ENCODE measurements around the gene GNG7. TPM values are rescaled to one million over a fixed set of nuclear protein-coding genes. Genes with fewer than 3 reads are reported as not detected.

The GNG7 gene
- total RNA-seq, 2 donors from 2014 or later = 8.7 to 22.9 TPM

DNA sequence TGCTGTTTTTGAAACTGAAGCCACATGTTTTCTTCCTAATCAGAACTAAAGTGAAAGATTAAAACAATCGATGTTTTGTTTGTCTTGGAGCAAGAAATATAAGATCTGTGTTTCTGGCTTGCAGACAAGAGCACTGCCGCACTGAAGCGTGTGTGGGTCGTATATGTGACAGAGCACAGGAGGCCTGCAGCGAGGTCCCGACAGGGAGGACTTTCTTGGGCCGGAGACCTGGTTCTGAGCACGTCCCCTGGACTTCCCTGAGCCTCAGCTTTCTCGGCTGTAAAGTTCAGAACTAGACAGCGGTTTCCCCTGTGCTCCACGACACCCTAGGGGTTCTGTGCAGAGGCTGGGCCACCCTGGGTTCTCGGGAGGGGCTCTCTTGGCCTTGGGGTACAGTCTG, 166.0 kb downstream of the GNG7 start:
- Histone ChIP-seq H3K27me3 (replicated peaks; ENCODE audit: insufficient read depth) (no peaks in the 10 kb centered on the region), H3K27ac (no peak overlapping the region), H3K4me1 (replicated peaks) (peaks cover 13% of the 10 kb centered on the region), H3K4me3 (no peak overlapping the region), H3K9me3 (no peaks in the 10 kb centered on the region), H3K36me3 (no peaks in the 10 kb centered on the region)
- no peak for DNase-seq (ENCODE audit: low spot score)
- intact Hi-C loops (cut with DNase I) = no loop called here
- 56% methylated on average over 12 of the region's 12 CpGs for WGBS
- no peak for TF ChIP-seq POLR2AphosphoS5 (IDR thresholded peaks at IDR 0.05)
- TF ChIP-seq, protein P1, sequence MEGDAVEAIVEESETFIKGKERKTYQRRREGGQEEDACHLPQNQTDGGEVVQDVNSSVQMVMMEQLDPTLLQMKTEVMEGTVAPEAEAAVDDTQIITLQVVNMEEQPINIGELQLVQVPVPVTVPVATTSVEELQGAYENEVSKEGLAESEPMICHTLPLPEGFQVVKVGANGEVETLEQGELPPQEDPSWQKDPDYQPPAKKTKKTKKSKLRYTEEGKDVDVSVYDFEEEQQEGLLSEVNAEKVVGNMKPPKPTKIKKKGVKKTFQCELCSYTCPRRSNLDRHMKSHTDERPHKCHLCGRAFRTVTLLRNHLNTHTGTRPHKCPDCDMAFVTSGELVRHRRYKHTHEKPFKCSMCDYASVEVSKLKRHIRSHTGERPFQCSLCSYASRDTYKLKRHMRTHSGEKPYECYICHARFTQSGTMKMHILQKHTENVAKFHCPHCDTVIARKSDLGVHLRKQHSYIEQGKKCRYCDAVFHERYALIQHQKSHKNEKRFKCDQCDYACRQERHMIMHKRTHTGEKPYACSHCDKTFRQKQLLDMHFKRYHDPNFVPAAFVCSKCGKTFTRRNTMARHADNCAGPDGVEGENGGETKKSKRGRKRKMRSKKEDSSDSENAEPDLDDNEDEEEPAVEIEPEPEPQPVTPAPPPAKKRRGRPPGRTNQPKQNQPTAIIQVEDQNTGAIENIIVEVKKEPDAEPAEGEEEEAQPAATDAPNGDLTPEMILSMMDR (IDR thresholded peaks at IDR 0.05) = no peak
- TF ChIP-seq POLR2A (IDR thresholded peaks at IDR 0.05) = no peak

DNA sequence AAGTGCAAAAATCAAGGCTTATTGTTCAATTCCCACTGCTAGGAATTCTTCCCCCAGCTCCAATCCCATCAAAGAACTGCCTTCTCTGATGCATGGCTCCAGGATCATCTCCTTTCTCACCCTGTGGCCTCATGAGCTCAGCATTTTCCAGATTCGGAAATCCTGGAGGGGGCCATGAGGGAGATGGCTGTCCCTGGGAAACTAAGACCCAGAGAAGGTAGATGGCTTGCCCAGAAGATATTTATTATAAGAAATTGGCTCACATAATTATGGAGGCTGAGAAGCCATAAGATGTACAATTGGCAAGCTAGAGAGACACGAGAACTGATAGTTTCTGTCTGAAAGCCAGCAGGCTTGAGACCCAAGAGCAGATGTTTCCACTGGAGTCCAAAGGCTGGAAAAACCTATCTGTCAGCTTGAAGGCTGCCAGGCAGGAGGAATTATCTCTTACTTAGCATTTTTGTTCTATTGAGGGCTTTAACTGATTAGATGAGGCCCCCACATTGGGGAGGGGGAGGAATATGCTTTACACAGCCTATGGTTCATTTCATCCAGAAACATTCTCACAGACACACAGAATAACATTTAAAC, 168.0 kb downstream of the GNG7 start:
- intact Hi-C loops (cut with DNase I) = no loop called here
- H3K36me3 ChIP-seq = no peaks in the 10 kb centered on the region
- H3K27me3 ChIP-seq (replicated peaks; ENCODE audit: insufficient read depth) = no peaks in the 10 kb centered on the region
- no peak for DNase-seq (ENCODE audit: low spot score)
- H3K4me1 ChIP-seq (replicated peaks) = no peaks in the 10 kb centered on the region
- no peak overlapping the region for H3K4me3 ChIP-seq
- H3K27ac ChIP-seq = peak overlapping the region in 1 of 2 donors; percentile 17
- 87% methylated on average over 2 of the region's 2 CpGs for whole genome bisulfite sequencing
- H3K9me3 ChIP-seq = no peaks in the 10 kb centered on the region
- TF ChIP-seq, protein P1 (IDR thresholded peaks at IDR 0.05) = no peak
- TF ChIP-seq POLR2AphosphoS5 (IDR thresholded peaks at IDR 0.05) (no peak), POLR2A (IDR thresholded peaks at IDR 0.05) (no peak)

DNA sequence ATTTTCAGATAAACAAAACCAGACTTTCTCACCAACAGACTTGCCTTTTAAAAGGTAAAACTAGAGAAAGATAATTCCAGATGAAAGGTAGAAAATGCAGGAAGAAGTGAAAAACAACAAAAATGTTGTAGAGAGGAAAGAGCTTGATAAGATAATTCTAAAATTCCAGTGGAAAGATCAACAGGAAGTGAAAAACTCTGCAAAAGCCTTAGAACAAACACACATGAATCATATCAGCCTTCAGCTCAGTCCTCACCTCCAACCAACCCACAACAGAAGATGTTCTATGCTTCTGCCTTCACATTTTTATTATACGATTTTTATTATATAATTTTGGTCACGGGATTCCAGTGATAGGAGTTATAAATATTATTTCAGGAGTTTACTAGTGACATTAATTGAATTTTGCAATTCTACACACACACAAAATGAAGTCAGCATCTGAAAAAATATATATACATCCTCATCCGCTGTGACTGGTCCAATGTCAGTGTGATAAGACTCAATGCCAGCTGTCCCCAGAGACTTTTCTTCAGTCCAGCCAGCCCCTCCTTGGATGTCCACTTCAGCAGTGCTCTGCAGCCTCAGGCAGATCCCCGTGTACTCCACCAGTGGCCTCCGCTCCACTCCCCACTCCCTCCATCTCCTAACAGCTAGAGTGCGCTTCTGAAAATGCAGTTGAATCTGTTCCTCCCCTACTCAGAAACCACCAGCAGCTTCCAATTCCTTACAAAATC, 168.6 kb downstream of the GNG7 start:
- H3K4me1 ChIP-seq (replicated peaks) = peaks cover 5% of the 10 kb centered on the region
- intact Hi-C loops (cut with DNase I) = no loop called here
- peak overlapping the region; percentile 4 to 17 for H3K27ac ChIP-seq
- H3K9me3 ChIP-seq = no peaks in the 10 kb centered on the region
- 79% methylated on average over 6 of the region's 6 CpGs for WGBS
- no peak for TF ChIP-seq POLR2AphosphoS5 (IDR thresholded peaks at IDR 0.05)
- TF ChIP-seq, protein P1 (IDR thresholded peaks at IDR 0.05) = no peak
- no peak for TF ChIP-seq POLR2A (IDR thresholded peaks at IDR 0.05)
- no peaks in the 10 kb centered on the region for H3K27me3 ChIP-seq (replicated peaks; ENCODE audit: insufficient read depth)
- H3K4me3 ChIP-seq = no peak overlapping the region
- DNase-seq (ENCODE audit: low spot score) = no peak
- H3K36me3 ChIP-seq = no peaks in the 10 kb centered on the region

DNA sequence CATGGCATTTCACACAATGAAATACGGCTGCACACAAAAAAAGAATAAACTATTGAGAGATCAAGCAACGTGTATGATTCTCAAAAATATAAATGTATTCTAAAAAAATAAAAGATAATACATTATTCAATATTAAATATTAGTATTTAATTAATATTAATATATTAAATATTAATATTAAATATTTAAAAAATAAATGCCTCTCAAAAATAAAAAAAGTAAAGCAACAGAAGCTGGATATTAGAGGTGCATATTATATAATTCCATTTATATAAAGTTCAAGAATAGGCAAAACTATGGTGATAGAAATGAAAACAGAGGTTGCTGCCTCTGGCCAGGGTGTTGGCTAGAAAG, 169.4 kb downstream of the GNG7 start:
- no peak for DNase-seq (ENCODE audit: low spot score)
- H3K36me3 ChIP-seq = no peaks in the 10 kb centered on the region
- H3K4me1 ChIP-seq (replicated peaks) = peaks cover 11% of the 10 kb centered on the region
- intact Hi-C loops (cut with DNase I) = no loop called here
- no peak overlapping the region for H3K4me3 ChIP-seq
- 48% methylated on average over 2 of the region's 2 CpGs for WGBS
- no peaks in the 10 kb centered on the region for H3K9me3 ChIP-seq
- no peaks in the 10 kb centered on the region for H3K27me3 ChIP-seq (replicated peaks; ENCODE audit: insufficient read depth)
- TF ChIP-seq POLR2AphosphoS5 (IDR thresholded peaks at IDR 0.05) = no peak
- TF ChIP-seq, protein P1 (IDR thresholded peaks at IDR 0.05) = no peak
- no peak for TF ChIP-seq POLR2A (IDR thresholded peaks at IDR 0.05)
- peak overlapping the region in 1 of 2 donors; percentile 17 for H3K27ac ChIP-seq
